ENCODE results near the gene CLIC1.

The CLIC1 gene

GRCh38 chr6:31768363-31769257 lies 32.3 kb upstream of the CLIC1 start:
- DNase-seq (ENCODE audit: low read depth) = no peak

DNA sequence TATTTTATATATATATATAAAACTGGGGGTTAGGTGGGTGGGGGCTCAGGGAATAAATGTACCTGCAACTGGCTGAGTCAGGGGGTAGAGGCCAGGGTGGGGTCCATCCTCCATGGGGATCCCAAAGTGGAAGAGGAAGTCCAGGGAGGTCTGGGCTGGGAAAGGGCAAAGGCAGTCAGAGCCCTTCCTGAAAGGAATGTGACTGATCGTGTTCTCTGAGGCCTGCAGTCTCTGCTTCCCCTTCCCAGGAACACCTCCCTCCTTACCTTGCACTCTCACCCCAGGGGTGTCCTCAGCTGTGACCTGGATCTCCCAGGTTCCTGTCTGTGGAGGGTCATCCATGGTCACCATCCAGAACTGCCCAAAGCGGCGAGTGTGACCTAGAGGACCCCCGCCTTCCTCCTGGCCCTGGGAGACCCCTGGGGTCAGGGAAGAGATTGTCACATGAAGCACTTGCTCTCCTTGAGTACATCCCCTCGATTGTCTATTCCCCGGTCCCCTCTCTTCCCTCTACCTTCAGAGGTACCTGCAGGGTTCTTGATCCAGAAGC lies 30.8 kb upstream of the CLIC1 start:
- DNase-seq (ENCODE audit: low read depth) = no peak

- DNase-seq (ENCODE audit: low read depth) = no peak
Measured at GRCh38 chr6:31765910-31766794, 29.8 kb upstream of the CLIC1 start.

DNA sequence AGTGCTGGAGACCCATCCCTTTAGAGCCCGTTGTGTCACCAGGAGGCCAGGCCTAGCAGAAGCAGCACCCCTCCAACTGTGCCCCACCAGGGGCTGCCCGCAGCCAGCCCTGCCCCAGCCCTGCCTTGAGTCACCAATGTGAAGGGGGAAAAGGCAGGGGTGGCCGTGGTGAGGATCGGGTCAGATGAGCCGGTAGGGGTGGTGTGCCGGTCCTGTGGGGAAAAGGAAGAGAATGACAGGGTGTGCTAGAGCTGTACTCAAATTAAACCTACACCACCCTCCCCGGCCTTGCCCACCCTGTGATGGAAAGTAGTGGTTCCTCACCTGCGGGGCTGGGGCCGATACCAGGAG lies 29.2 kb upstream of the CLIC1 start:
- DNase-seq (ENCODE audit: low read depth) = no peak

DNA sequence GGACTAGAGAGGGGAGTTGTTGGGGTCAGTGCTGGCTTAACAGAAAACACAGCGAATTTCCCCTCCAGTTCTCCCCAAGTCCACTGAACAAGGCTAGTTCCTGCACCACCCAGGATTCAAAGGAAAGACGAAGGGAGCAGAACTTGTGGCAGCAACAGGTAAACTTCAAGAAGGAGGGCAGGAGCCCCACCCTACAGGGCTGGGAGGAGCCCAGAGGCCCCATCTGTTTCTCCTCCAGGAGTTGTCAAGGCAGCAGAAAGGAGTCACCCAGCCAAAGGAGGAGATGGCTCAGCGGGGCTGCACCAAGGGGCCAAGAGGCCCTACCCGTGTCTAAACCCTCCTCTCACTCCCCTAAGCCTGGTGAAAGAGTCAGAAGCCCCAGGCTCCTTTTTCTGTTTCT lies 27.9 kb upstream of the CLIC1 start:
- DNase-seq (ENCODE audit: low read depth) = no peak

GRCh38 chr6:31763619-31763940 lies 27.2 kb upstream of the CLIC1 start:
- peak; percentile 57 for DNase-seq (ENCODE audit: low read depth)

GRCh38 chr6:31762878-31763618 lies 26.7 kb upstream of the CLIC1 start:
- no peak for DNase-seq (ENCODE audit: low read depth)

DNA sequence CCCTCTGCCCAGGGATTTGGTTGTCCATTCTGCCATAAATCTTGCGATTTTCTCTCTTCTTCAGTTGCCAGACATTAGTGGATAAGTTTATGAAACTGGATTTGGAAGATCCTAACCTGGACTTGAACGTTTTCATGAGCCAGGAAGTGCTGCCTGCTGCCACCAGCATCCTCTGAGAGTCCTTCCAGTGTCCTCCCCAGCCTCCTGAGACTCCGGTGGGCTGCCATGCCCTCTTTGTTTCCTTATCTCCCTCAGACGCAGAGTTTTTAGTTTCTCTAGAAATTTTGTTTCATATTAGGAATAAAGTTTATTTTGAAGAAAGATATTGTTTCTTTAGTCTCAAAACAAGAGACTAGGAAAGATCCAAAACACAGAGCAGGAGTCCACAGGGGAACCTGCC lies 26.0 kb upstream of the CLIC1 start, which contains the start of gene SAPCD1:
Gene SAPCD1 (plus strand): TSS at position 301 of the 400 bp plus-strand sequence. CDS start 399 bp downstream, outside the sequence.
- DNase-seq (ENCODE audit: low read depth) = no peak

GRCh38 chr6:31761343-31761742 lies 25.0 kb upstream of the CLIC1 start:
- DNase-seq (ENCODE audit: low read depth) = no peak

DNA sequence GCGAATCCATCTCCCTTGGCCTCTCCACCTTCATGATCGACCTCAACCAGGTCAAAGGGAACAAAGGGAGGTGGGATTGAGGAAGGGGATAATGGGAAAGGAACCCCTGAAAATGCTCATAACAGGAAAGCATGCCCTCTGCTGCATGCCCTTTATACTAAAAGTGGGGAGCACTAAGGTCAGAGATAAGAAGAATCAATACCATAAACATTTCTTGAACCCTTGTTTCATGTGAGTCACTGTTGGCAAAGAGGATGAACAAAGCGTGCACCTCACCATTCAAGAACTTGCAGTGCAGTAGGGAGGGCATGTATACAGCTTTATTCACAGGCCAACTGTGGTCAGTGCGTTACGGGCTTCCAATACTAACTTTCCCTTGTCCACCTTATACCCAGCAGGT lies 24.5 kb upstream of the CLIC1 start:
- no peak for DNase-seq (ENCODE audit: low read depth)

GRCh38 chr6:31758281-31758680 lies 22.0 kb upstream of the CLIC1 start:
- no peak for DNase-seq (ENCODE audit: low read depth)

GRCh38 chr6:31752739-31753319 lies 16.5 kb upstream of the CLIC1 start:
- DNase-seq (ENCODE audit: low read depth) = peak; percentile 80

- no peak for DNase-seq (ENCODE audit: low read depth)
Measured at GRCh38 chr6:31750411-31751022, 14.2 kb upstream of the CLIC1 start.

GRCh38 chr6:31749301-31750036 lies 13.1 kb upstream of the CLIC1 start:
- no peak for DNase-seq (ENCODE audit: low read depth)

- no peak for DNase-seq (ENCODE audit: low read depth)
Measured at GRCh38 chr6:31744422-31744821, 8.1 kb upstream of the CLIC1 start.

- DNase-seq (ENCODE audit: low read depth) = no peak
Measured at GRCh38 chr6:31742894-31743293, 6.6 kb upstream of the CLIC1 start.

GRCh38 chr6:31741815-31742214 lies 5.5 kb upstream of the CLIC1 start:
- no peak for DNase-seq (ENCODE audit: low read depth)

DNA sequence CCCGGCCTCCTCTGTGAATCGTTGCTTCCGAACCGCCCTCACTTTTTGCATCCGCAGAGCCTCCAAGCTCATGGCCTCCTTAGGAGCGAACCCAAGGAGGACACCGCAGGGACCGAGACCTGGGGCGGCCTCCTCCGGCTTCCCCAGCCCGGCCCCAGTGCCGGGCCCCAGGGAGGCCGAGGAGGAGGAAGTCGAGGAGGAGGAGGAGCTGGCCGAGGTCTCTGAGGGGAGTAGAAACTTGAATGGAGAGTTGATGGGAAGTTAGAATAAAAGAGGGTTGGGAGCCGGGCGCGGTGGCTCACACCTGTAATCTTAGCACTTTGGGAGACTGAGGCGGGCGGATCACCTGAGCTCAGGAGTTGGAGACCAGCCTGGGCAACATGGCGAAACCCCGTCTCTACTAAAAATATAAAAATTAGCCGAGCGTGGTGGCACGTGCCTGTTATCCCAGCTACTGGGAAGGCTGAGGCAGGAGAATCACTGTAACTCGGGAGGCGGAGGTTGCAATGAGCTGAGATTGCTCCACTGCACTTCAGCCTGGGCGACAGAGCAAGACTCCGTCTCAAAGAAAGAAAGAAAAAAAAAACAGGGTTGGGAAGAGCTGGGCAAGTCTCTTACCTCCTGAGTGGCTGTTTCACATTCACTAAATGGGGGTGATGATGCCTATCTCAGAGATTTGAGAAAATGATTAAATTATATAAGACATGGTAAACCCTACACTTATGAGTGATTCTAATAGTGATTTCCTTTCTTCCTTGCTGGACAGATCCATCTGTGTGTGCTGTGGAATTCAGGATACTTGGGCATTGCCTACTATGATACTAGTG lies 4.3 kb upstream of the CLIC1 start:
- no peak for DNase-seq (ENCODE audit: low read depth)

- peak; percentile 99 for DNase-seq (ENCODE audit: low read depth)
Measured at GRCh38 chr6:31739639-31740396, 3.5 kb upstream of the CLIC1 start, which contains the start of gene MSH5. MSH5 (plus strand) TSS chr6:31740005; CDS start chr6:31740467, 462 bp downstream.
